ENCODE data around the gene IL17RE.

IL17RE gene

GRCh38 chr3:9915254-9916141 lies 12.8 kb downstream of the IL17RE start:
- TF ChIP-seq CTCF (IDR thresholded peaks at IDR 0.05; ENCODE audit: low read depth, low read length, missing control alignments): peak; percentile 26
- DNase-seq (ENCODE audit: extremely low read depth, low read depth): no peak
- peak overlapping the region; percentile 56 for H3K4me3 ChIP-seq (replicated peaks; ENCODE audit: low read depth, low read length)

GRCh38 chr3:9916346-9916733 lies 13.7 kb downstream of the IL17RE start:
- peak overlapping the region; percentile 56 for H3K4me3 ChIP-seq (replicated peaks; ENCODE audit: low read depth, low read length)

GRCh38 chr3:9916734-9917680 lies 14.4 kb downstream of the IL17RE start, which contains the start of gene IL17RC:
IL17RC (plus strand) TSS chr3:9917098; CDS start chr3:9917316, 218 bp downstream.
- peak within 1 kb of the TSS; percentile 56 for H3K4me3 ChIP-seq (replicated peaks; ENCODE audit: low read depth, low read length)
- DNase-seq (ENCODE audit: extremely low read depth, low read depth): peak; percentile 72

More at GRCh38 chr3:9916346-9916733, 13.7 kb downstream of the IL17RE start:
- no peak for TF ChIP-seq CTCF (IDR thresholded peaks at IDR 0.05; ENCODE audit: low read depth, low read length, missing control alignments)
- no peak for DNase-seq (ENCODE audit: extremely low read depth, low read depth)

GRCh38 chr3:9917820-9918219 lies 15.2 kb downstream of the IL17RE start:
- H3K4me3 ChIP-seq (replicated peaks; ENCODE audit: low read depth, low read length): peak overlapping the region; percentile 56
- no peak for TF ChIP-seq CTCF (IDR thresholded peaks at IDR 0.05; ENCODE audit: low read depth, low read length, missing control alignments)
- no peak for DNase-seq (ENCODE audit: extremely low read depth, low read depth)

More at GRCh38 chr3:9916734-9917680, 14.4 kb downstream of the IL17RE start, which contains the start of gene IL17RC:
- no peak for TF ChIP-seq CTCF (IDR thresholded peaks at IDR 0.05; ENCODE audit: low read depth, low read length, missing control alignments)

- no peak overlapping the region for H3K4me3 ChIP-seq (replicated peaks; ENCODE audit: low read depth, low read length)
- DNase-seq (ENCODE audit: extremely low read depth, low read depth): no peak
- TF ChIP-seq CTCF (IDR thresholded peaks at IDR 0.05; ENCODE audit: low read depth, low read length, missing control alignments): no peak
Observed at GRCh38 chr3:9918261-9919038, 15.8 kb downstream of the IL17RE start.

- no peak for TF ChIP-seq CTCF (IDR thresholded peaks at IDR 0.05; ENCODE audit: low read depth, low read length, missing control alignments)
- no peak overlapping the region for H3K4me3 ChIP-seq (replicated peaks; ENCODE audit: low read depth, low read length)
- DNase-seq (ENCODE audit: extremely low read depth, low read depth): no peak
Observed at GRCh38 chr3:9928158-9928557, 25.5 kb downstream of the IL17RE start.
